ENCODE measurements around the gene TNIK. TPM values are rescaled to one million over a fixed set of nuclear protein-coding genes. Genes with fewer than 3 reads are reported as not detected.
A peak's percentile ranks its signal among the peaks of the same experiment; 100 is the strongest.

Gene TNIK
- total RNA-seq, 3 donors from 2014 or later, result 7.4 to 17.6 (median 10.2) TPM

DNA sequence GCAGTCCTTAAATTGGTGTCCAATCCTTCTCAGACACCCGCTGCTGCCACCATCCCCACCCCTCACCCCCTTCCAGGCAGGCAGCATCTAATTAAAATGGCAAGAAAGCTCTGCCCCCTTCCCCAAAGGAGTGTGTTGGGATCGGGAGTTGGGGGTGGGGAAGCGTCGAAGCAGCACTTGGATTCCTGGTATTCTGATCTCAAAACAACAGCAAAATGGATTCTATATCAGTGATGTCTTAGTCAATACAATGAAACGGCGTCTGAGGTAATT, 1.4 kb downstream of the TNIK start:
- no peak for TF ChIP-seq CTCF (IDR thresholded peaks at IDR 0.05)
- TF ChIP-seq POLR2AphosphoS5 (IDR thresholded peaks at IDR 0.05), result no peak
- TF ChIP-seq POLR2A (IDR thresholded peaks at IDR 0.05), result no peak
- intact Hi-C loops (cut with DNase I; ENCODE audit: low total_unique reads), result no loop called here
- H3K9me3 ChIP-seq, result no peaks in the 10 kb centered on the region
- H3K27ac ChIP-seq, result peak overlapping the region; percentile 46 to 77
- peak overlapping the region; percentile 64 to 92 (median 81) for H3K4me3 ChIP-seq
- H3K27me3 ChIP-seq, result no peaks in the 10 kb centered on the region
- H3K36me3 ChIP-seq, result no peaks in the 10 kb centered on the region
- DNase-seq (ENCODE audit: low spot score in 2 of 2), result no peak
- no peaks in the 10 kb centered on the region for H3K4me1 ChIP-seq

GRCh38 chr3:171458071-171458863, 1.9 kb downstream of the TNIK start:
- H3K36me3 ChIP-seq, result no peaks in the 10 kb centered on the region
- TF ChIP-seq POLR2A (IDR thresholded peaks at IDR 0.05) (no peak), CTCF (IDR thresholded peaks at IDR 0.05) (no peak), POLR2AphosphoS5 (IDR thresholded peaks at IDR 0.05) (no peak)
- no peak for DNase-seq (ENCODE audit: low spot score in 2 of 2)
- H3K4me3 ChIP-seq, result peak overlapping the region; percentile 64 to 92 (median 81)
- H3K9me3 ChIP-seq, result no peaks in the 10 kb centered on the region
- peak overlapping the region; percentile 46 to 77 for H3K27ac ChIP-seq
- intact Hi-C loops (cut with DNase I; ENCODE audit: low total_unique reads), result no loop called here
- H3K4me1 ChIP-seq, result no peaks in the 10 kb centered on the region
- H3K27me3 ChIP-seq, result no peaks in the 10 kb centered on the region

- peak overlapping the region in 1 of 2 donors; percentile 46 for H3K27ac ChIP-seq
- no peaks in the 10 kb centered on the region for H3K4me1 ChIP-seq
- no peaks in the 10 kb centered on the region for H3K27me3 ChIP-seq
- no peaks in the 10 kb centered on the region for H3K36me3 ChIP-seq
- peak overlapping the region in 2 of 3 donors; percentile 81 to 92 for H3K4me3 ChIP-seq
- intact Hi-C loops (cut with DNase I; ENCODE audit: low total_unique reads), result no loop called here
- no peaks in the 10 kb centered on the region for H3K9me3 ChIP-seq
- TF ChIP-seq POLR2AphosphoS5 (IDR thresholded peaks at IDR 0.05), result no peak
- TF ChIP-seq CTCF (IDR thresholded peaks at IDR 0.05), result no peak
- no peak for TF ChIP-seq POLR2A (IDR thresholded peaks at IDR 0.05)
- no peak for DNase-seq (ENCODE audit: low spot score in 2 of 2)
Measured at GRCh38 chr3:171457607-171458061, 2.6 kb downstream of the TNIK start.

GRCh38 chr3:171456765-171457606, 3.2 kb downstream of the TNIK start:
- intact Hi-C loops (cut with DNase I; ENCODE audit: low total_unique reads), result no loop called here
- Histone ChIP-seq H3K27ac (no peak overlapping the region), H3K27me3 (no peaks in the 10 kb centered on the region), H3K4me1 (no peaks in the 10 kb centered on the region), H3K9me3 (no peaks in the 10 kb centered on the region), H3K4me3 (no peak overlapping the region), H3K36me3 (no peaks in the 10 kb centered on the region)
- DNase-seq (ENCODE audit: low spot score in 2 of 2), result no peak
- TF ChIP-seq POLR2A (IDR thresholded peaks at IDR 0.05), result no peak
- TF ChIP-seq POLR2AphosphoS5 (IDR thresholded peaks at IDR 0.05), result no peak
- TF ChIP-seq CTCF (IDR thresholded peaks at IDR 0.05), result no peak

Measured in breast epithelium (tissue), 4 donors.